ENCODE measurements around the gene PADI6.

DNA sequence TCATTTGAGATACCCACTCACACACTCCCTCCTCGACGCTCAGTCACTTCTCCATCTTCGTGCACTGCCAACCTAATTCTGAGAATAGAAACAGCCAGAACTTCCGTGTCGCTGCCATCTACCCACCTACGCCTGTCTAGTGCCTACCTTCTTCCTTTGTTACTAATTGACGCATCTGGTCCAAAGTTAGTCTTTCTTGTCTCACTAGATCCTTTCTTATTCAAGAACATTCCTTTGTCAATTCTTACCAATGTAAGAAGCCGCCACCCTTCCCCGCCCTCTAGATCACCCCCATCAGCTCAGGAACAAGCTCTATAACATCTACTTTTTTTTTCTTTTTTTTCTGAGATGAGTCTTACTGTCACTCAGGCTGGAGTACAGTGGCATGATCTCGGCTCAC lies 3.7 kb downstream of the PADI6 start:
- TF ChIP-seq BACH2 (CRISPR knock-in tag; IDR thresholded peaks at IDR 0.05; ENCODE audit: borderline replicate concordance) = no peak
- TF ChIP-seq TOX (CRISPR knock-in tag; IDR thresholded peaks at IDR 0.05; ENCODE audit: borderline replicate concordance) = no peak
- TF ChIP-seq CSDC2 (CRISPR knock-in tag; IDR thresholded peaks at IDR 0.05) = no peak

Measured in SK-N-SH treated with all-trans-retinoic acid at 6 μM for 48 hours (cell line).